ENCODE results near the gene VGLL1. TPM values are rescaled to one million over a fixed set of nuclear protein-coding genes. Genes with fewer than 3 reads are reported as not detected.
A peak's percentile ranks its signal among the peaks of the same experiment; 100 is the strongest.

The VGLL1 gene
- total RNA-seq, 1 donor from 2014 or later, result not detected

GRCh38 chrX:136495043-136495442 is 37.0 kb upstream of the VGLL1 start:
- Histone ChIP-seq H3K27me3 (no peaks in the 10 kb centered on the region), H3K4me3 (no peak overlapping the region), H3K4me1 (peaks cover 7% of the 10 kb centered on the region), H3K27ac (no peak overlapping the region), H3K36me3 (no peaks in the 10 kb centered on the region), H3K9me3 (no peaks in the 10 kb centered on the region)
- intact Hi-C loops (cut with DNase I), result loop anchor here (5.0 kb wide), 1 partner anchor 82 kb away; no protein-coding TSS in a partner anchor
- DNase-seq (ENCODE audit: extremely low spot score in 2 of 2), result no peak
- no peak for TF ChIP-seq POLR2AphosphoS5 (IDR thresholded peaks at IDR 0.05; ENCODE audit: insufficient read depth in 1 of 2, low read depth in 1 of 2)

GRCh38 chrX:136496186-136496763 is 35.7 kb upstream of the VGLL1 start:
- peak overlapping the region; percentile 88 for H3K27ac ChIP-seq
- H3K27me3 ChIP-seq, result no peaks in the 10 kb centered on the region
- peak overlapping the region; percentile 52 to 54 for H3K4me3 ChIP-seq
- peaks cover 7% of the 10 kb centered on the region for H3K4me1 ChIP-seq
- H3K36me3 ChIP-seq, result no peaks in the 10 kb centered on the region
- no peak for DNase-seq (ENCODE audit: extremely low spot score in 2 of 2)
- TF ChIP-seq CTCF (IDR thresholded peaks at IDR 0.05), result no peak
- no peak for TF ChIP-seq POLR2AphosphoS5 (IDR thresholded peaks at IDR 0.05; ENCODE audit: insufficient read depth in 1 of 2, low read depth in 1 of 2)
- no peak for TF ChIP-seq POLR2A (IDR thresholded peaks at IDR 0.05)
- intact Hi-C loops (cut with DNase I), result loop anchor here (5.0 kb wide), 1 partner anchor 81 kb away; no protein-coding TSS in a partner anchor
- no peaks in the 10 kb centered on the region for H3K9me3 ChIP-seq

GRCh38 chrX:136496764-136497555 is 35.1 kb upstream of the VGLL1 start:
- Histone ChIP-seq H3K27me3 (no peaks in the 10 kb centered on the region), H3K9me3 (no peaks in the 10 kb centered on the region), H3K4me3 (peak overlapping the region; percentile 52 to 54), H3K27ac (peak overlapping the region; percentile 88), H3K4me1 (peaks cover 7% of the 10 kb centered on the region), H3K36me3 (no peaks in the 10 kb centered on the region)
- intact Hi-C loops (cut with DNase I), result loop anchor here (5.0 kb wide), 1 partner anchor 80 kb away; no protein-coding TSS in a partner anchor
- DNase-seq (ENCODE audit: extremely low spot score in 2 of 2), result no peak
- TF ChIP-seq POLR2AphosphoS5 (IDR thresholded peaks at IDR 0.05; ENCODE audit: insufficient read depth in 1 of 2, low read depth in 1 of 2) (peak; percentile 46 to 48), CTCF (IDR thresholded peaks at IDR 0.05) (no peak), POLR2A (IDR thresholded peaks at IDR 0.05) (no peak)

- Histone ChIP-seq H3K4me3 (peak within 1 kb of the TSS; percentile 52 to 54), H3K4me1 (peaks cover 7% of the 10 kb centered on the region), H3K27ac (peak within 1 kb of the TSS; percentile 88), H3K27me3 (no peaks in the 10 kb centered on the region), H3K36me3 (no peaks in the 10 kb centered on the region), H3K9me3 (no peaks in the 10 kb centered on the region)
- no peak for DNase-seq (ENCODE audit: extremely low spot score in 2 of 2)
- TF ChIP-seq CTCF (IDR thresholded peaks at IDR 0.05) (no peak), POLR2AphosphoS5 (IDR thresholded peaks at IDR 0.05; ENCODE audit: insufficient read depth in 1 of 2, low read depth in 1 of 2) (peak in 1 of 2 donors; percentile 21), POLR2A (IDR thresholded peaks at IDR 0.05) (peak in 1 of 2 donors; percentile 13)
- intact Hi-C loops (cut with DNase I), result loop anchor here (5.0 kb wide), 1 partner anchor 80 kb away; no protein-coding TSS in a partner anchor
Observed at GRCh38 chrX:136497556-136498052, 34.4 kb upstream of the VGLL1 start, which contains the start of gene HTATSF1. TSS of gene HTATSF1 (plus strand) at chrX:136497592. CDS start at chrX:136497685, 93 bp downstream.

- TF ChIP-seq POLR2A (IDR thresholded peaks at IDR 0.05) (no peak), POLR2AphosphoS5 (IDR thresholded peaks at IDR 0.05; ENCODE audit: insufficient read depth in 1 of 2, low read depth in 1 of 2) (no peak), CTCF (IDR thresholded peaks at IDR 0.05) (no peak)
- Histone ChIP-seq H3K27me3 (no peaks in the 10 kb centered on the region), H3K9me3 (no peaks in the 10 kb centered on the region), H3K36me3 (no peaks in the 10 kb centered on the region), H3K27ac (no peak overlapping the region), H3K4me3 (no peak overlapping the region), H3K4me1 (no peaks in the 10 kb centered on the region)
- no peak for DNase-seq (ENCODE audit: extremely low spot score in 2 of 2)
- intact Hi-C loops (cut with DNase I), result no loop called here
Observed at GRCh38 chrX:136519069-136519468, 12.9 kb upstream of the VGLL1 start.
